HL-60/S4 treated with phorbol 12-myristate 13-acetate at 8.2 ng/mL for 4 days and 3 days (cell line): ENCODE measurements around the gene PRPSAP1.
"Not testable (repeated sequence)": the region's sequence is repeated elsewhere in the genome, so short reads cannot be mapped to it uniquely, and the experiment has no call there.

Source experiments
- in situ Hi-C: fragments of 300-500 bp; cut with MboI; formaldehyde crosslinking; loops from 2 replicates; pipeline ENCODE4 v1.15.0; 2022; ENCODE audit warnings: low sequenced_read_pairs

PRPSAP1 gene

GRCh38 chr17:76327696-76328095 is 26.0 kb downstream of the PRPSAP1 start:
- in situ Hi-C loops = no loop called here

- in situ Hi-C loops = no loop called here
These were observed 27.4 kb downstream of the PRPSAP1 start for GRCh38 chr17:76326306-76326705.

DNA sequence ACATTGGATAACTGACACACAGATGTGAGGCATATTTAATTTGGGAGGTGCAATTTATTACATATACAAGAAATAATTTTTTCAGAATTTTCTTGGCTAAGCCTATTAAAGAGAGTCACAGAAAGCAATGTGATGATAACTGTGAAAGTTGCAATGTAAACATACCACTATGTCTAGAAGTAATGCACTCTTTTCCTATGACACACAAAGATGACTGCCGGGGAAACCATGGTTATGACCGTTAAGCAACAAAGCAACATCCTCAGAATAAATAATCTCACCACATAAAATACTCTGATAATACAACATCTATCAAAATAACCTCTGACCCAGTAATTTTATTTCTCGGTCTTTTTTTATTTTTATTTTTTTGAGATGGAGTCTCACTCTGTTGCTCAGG is 35.1 kb downstream of the PRPSAP1 start:
- in situ Hi-C loops = no loop called here

- in situ Hi-C loops = no loop called here
These were observed 36.2 kb downstream of the PRPSAP1 start for GRCh38 chr17:76317535-76317934.

DNA sequence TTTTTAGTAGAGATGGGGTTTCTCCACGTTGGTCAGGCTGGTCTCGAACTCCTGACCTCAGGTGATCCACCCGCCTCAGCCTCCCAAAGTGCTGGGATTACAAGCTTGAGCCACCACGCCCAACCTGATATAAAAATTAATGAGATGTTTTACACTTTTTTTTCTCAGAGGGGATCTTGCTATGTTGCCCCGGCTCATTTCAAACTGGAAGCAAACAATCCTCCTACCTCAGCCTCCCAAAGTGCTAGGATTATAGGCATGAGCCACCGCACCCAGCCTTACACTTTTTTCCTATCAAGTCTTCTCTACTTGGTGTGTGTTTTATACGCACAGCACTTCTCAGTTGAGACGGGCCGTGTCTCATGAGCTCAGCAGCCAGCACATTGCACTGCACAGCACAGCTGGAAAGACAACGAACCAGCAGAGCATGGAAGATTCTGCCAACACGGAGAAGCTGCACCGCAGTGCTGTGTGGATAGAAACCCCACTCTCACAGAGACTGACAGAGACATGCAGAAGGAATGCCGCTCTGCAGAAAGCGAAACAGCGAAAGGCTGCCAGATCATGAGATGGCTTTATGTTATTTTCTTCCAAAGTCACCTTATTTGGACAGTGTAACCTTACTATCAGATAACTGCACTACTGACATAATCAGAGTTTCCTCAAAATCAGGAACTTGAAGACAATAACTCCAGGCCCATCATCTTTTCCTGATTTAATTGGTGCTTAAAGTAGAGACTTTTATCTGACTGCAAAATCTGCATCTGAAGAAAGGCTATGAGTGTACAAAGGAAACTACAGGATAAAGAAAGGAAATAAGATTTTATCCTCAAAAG is 39.1 kb downstream of the PRPSAP1 start:
- in situ Hi-C loops = no loop called here

- in situ Hi-C loops = no loop called here
These were observed 41.0 kb downstream of the PRPSAP1 start for GRCh38 chr17:76312735-76313134.

GRCh38 chr17:76309461-76309860 is 44.3 kb downstream of the PRPSAP1 start:
- in situ Hi-C loops = no loop called here

DNA sequence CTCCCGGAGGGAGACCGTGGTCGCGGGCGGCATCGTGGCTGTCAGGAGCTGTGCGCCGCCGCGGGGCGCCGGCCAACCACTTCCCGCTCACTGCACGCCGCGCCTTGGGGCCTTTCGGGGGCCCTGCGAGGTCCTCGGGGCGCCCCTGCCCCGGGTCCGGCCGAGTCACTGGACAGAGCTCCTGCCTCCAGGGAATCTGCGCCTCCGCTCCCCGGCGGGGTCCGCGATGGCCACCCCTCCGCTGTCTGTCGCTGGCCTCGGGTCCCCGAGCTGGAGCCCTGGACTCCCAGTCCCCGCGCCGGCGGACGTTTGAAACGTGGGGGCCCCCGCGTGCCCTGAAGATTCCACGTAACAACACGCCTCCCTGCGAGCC is 45.8 kb downstream of the PRPSAP1 start, which contains the start of gene QRICH2:
QRICH2 (minus strand) TSS at position 311 of the 373 bp plus-strand sequence; CDS start at position 33, 278 bp downstream.
- in situ Hi-C loops = no loop called here

DNA sequence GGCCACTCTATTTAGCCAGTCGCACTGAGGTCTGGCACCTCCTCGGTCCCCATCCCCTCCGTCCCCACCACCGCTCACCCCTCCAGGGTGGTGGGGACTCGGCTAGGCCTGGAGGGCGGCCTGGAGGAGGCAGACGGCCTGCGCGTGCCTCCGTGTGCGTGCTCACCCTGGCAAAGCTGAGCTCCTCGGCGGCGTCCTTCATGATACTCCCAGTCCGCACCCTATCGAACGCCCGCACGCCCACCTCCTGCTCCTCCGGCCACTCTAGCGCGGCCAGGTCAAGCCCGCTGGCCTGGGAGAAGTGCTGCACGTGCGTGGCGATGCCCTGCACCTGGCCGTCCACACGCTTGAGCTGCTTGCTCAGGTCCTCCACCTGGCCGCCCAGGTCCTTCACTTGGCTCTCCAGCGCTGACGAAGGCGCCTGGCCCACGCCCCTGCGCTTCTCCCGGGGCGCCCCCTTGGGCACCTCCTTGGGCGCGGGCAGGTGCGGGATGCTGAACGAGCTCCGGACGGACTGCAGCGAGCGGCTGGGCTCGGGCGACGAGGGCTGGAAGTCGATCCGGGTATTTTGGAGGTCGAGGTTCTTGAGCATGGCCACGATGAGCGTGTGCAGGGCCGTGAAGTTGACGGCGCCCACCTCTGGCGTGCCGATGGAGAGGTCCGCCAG is 46.3 kb downstream of the PRPSAP1 start:
- in situ Hi-C loops = no loop called here

DNA sequence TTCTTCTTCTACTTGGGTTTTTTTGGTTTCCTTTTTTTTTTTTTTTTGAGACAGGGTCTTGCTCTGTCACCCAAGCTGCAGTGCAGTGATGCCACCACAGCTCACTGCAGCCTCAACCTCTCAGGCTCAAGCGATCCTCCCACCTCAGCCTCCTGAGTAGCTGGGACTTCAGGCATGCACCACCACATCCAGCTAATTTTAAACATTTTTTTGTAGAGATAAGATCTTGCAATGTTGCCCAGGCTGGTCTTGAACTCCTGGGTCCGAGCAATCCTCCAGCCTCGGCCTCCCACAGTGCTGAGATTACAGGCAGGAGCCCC is 48.6 kb downstream of the PRPSAP1 start:
- in situ Hi-C loops = not testable (repeated sequence)

DNA sequence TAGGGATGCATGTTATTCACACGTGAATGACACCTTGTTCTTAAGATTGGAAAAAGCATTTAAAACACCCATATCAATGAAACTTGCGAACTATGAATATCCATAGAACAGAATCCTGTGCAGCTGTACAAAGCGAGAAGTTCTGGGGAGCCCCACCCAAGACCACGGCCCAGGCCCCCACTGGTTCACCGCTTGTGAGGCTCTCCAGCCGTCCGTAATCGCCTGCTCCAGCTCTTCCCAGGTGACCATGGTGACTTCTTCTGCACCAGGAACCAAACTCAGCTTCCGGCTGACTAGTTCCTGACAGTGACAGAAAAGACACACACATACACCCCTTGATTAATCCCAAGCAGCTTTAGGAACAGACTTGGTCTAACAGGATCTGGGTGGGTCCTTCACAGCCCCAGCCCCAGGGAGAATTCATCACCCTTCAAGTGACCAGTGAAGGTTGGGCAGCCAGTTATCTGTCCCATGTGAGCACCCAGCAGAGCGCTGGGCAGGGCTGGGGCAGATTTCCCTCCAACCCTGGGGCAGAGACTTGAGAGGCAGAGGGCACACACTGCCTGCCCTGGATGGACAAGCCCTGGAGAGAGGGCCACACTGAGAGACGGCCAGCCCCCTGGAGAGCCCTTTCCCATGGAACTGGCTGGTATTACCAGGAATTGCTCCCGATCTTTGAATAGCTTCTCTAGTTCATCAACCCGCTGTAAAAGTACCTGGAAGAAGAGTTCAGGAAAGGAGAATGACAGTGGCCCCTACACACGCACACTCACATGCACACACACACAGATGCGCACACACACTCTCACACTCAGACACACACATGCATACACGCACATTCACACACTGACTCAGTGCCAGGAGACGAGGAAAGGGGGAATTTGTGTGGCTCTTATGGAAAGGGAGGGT is 49.2 kb downstream of the PRPSAP1 start:
- in situ Hi-C loops = loop anchor here (5.0 kb wide), 1 partner anchor 98 kb away; no protein-coding TSS in a partner anchor

GRCh38 chr17:76297436-76297835 is 56.3 kb downstream of the PRPSAP1 start:
- in situ Hi-C loops = no loop called here

DNA sequence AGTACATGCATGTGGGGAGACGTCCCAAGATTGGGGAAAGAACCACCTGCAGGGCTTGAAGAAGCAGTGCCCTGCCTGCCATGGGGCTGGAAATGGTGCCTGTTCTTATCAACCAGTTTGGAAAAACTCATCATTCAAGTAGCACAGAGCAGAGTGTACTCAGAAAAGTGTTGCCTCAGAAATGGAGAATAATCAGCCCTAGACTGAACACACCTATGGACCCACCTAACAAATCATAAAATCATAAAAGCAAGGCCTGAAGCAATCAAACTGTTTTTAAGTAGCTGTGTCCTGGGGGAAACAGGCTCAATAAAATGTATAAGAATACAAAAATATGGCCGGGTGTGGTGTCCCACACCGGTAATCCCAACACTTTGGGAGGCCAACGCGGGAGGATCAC is 56.8 kb downstream of the PRPSAP1 start:
- in situ Hi-C loops = no loop called here

GRCh38 chr17:76296186-76296585 is 57.5 kb downstream of the PRPSAP1 start:
- in situ Hi-C loops = no loop called here

DNA sequence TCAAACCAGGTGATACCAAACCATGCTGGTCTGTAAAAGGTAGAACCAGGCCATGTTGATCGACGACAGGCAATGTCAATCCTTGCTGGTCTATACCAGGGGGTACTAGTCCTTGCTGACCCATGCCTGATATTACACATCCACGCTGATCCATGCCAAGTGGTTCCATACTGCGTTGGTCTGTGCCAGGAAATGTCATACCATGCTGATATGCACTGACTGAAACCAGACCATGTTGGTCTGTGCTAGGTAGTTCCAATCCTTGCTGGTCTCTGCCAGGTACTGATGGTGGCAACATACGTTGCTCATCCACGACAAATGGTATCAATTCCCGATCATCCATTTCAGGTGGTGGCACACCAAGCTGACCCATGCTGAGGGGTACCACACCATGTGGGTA is 60.6 kb downstream of the PRPSAP1 start:
- in situ Hi-C loops = no loop called here

GRCh38 chr17:76292567-76292966 is 61.1 kb downstream of the PRPSAP1 start:
- in situ Hi-C loops = no loop called here

- in situ Hi-C loops = loop anchor here (5.0 kb wide), 1 partner anchor 159 kb away; no protein-coding TSS in a partner anchor
These were observed 71.9 kb downstream of the PRPSAP1 start for GRCh38 chr17:76281573-76282371.

DNA sequence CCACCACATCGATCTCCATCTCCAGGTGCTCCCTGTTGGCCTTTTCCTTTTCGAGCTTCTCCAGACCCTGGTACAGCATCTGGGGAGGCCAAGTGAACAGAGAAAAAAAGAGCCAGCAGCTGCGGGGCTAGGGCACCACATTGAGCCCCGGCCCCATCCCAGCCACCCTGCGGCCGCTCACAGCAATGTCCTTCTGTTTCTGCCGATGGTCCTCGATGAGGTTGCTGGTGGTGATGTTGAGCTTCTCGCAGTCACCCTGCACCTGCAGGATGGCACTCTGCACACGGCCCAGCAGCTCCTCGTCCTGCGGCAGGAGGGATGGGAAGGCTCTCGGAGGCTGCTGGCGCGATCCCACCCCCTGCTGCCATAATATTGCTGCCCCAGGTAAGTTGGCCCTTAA is 73.1 kb downstream of the PRPSAP1 start:
- in situ Hi-C loops = loop anchor here (5.0 kb wide), 1 partner anchor 158 kb away; no protein-coding TSS in a partner anchor

DNA sequence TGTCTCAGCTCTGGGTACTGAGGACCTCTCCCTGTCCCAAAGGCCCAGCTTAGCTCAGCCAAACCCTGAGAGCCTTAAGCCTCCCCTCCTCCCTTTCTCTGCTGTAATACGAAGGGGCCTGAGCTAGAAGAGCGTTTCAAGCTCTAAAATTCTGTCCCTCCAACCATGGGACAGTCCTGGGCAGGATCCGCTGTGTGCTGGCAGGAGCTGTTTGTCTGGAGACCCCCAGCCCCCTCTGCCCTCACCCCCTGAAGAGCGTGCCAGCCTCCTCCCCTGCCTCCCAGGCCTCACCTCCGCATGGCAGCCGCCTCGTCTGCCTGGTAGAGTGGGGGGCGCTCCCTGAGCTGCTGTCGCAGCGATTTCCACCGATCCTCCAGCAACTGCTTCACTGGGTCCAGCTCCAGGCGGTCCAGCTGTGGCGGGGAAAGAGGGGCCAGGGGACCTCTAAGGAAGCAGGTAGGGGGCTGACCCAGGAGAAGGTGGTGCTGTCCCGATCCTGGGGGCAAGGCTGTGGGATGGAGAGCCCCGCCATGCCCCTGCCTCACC is 73.9 kb downstream of the PRPSAP1 start:
- in situ Hi-C loops = loop anchor here (5.0 kb wide), 1 partner anchor 158 kb away; no protein-coding TSS in a partner anchor
